ENCODE results near the gene MTMR10. TPM values are rescaled to one million over a fixed set of nuclear protein-coding genes. Genes with fewer than 3 reads are reported as not detected.
A peak's percentile ranks its signal among the peaks of the same experiment; 100 is the strongest.

Gene MTMR10
- polyA plus RNA-seq, 1 donor, result 26.8 TPM

DNA sequence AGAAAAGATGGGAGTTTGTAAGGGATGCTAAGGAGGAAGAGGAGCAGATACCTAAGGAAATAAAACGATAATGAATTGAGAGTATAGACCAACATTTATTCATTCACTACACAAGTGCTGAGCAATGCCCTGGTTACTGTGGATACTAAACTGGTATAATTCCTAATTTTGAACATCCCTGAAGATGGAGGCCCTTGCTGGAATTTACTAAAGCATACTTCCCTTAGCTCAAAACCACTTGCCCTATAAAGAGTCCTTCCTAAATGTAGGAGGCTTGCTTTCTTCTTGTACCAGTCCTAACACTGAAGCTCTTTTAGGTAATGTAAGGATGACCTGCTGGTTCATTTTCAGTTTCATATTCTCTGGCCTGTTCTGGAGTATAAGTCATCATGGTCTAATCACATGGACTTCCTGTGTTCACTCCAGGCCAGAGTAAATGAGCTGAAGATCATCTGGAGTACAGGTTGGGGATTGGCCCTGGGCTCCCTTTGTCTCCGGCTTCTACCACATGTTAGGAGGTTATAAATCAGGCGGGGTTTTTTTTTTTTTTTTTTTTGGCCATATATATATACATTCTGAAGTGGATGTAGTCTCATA is 40.1 kb upstream of the MTMR10 start:
- 71% methylated on average over 1 of the region's 3 CpGs for WGBS (ENCODE audit: insufficient coverage, low lambda C conversion rate)

DNA sequence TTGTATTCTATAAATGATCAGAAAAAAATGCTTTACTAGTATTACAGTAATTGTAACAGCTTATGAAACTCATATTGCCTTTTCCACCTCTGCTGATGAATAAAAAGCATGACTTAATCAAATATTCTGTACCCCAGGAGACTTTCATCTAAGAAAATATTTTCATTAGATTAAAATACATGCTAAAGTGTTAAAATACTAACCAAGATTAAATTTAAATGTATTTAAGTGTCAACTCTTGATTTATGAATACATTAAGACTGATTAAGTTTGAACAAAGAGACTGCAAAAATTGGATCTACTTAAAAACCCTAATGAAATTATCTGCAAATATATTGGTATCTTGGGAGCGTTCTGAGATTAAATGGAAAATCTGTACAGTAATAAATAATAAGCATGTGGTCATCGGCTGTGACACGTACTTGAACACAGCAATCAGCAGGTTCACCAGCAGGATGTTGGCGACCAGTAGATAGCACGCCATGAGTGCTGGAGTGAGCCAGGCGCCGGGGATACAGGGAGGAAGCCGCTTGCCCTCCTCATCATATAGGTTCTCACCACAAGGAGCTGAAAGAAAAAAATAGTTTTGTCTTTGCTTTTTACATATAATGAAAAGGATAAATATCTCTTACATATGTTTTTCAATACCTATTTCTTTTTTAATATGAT is 36.6 kb upstream of the MTMR10 start:
- no peaks in the 10 kb centered on the region for H3K36me3 ChIP-seq (ENCODE audit: control insufficient read depth, insufficient read depth, low read length)
- DNase-seq, result no peak
- no peak overlapping the region for H3K4me3 ChIP-seq (ENCODE audit: low read length)
- peaks cover 7% of the 10 kb centered on the region for H3K4me1 ChIP-seq (ENCODE audit: control insufficient read depth, insufficient read depth, low read length)
- no CpG with 5 or more reads among the region's 8 CpGs for WGBS (ENCODE audit: insufficient coverage, low lambda C conversion rate)
- H3K27me3 ChIP-seq (ENCODE audit: control insufficient read depth, insufficient read depth, low read length), result no peaks in the 10 kb centered on the region
- no peaks in the 10 kb centered on the region for H3K9me3 ChIP-seq (ENCODE audit: control insufficient read depth, low read depth, low read length)
- H3K27ac ChIP-seq (ENCODE audit: low read length), result no peak overlapping the region

More for the DNA sequence above, 40.1 kb upstream of the MTMR10 start:
- Histone ChIP-seq H3K4me3 (ENCODE audit: low read length) (no peak overlapping the region), H3K36me3 (ENCODE audit: control insufficient read depth, insufficient read depth, low read length) (no peaks in the 10 kb centered on the region), H3K27ac (ENCODE audit: low read length) (no peak overlapping the region), H3K27me3 (ENCODE audit: control insufficient read depth, insufficient read depth, low read length) (no peaks in the 10 kb centered on the region), H3K4me1 (ENCODE audit: control insufficient read depth, insufficient read depth, low read length) (no peaks in the 10 kb centered on the region), H3K9me3 (ENCODE audit: control insufficient read depth, low read depth, low read length) (no peaks in the 10 kb centered on the region)
- no peak for DNase-seq

DNA sequence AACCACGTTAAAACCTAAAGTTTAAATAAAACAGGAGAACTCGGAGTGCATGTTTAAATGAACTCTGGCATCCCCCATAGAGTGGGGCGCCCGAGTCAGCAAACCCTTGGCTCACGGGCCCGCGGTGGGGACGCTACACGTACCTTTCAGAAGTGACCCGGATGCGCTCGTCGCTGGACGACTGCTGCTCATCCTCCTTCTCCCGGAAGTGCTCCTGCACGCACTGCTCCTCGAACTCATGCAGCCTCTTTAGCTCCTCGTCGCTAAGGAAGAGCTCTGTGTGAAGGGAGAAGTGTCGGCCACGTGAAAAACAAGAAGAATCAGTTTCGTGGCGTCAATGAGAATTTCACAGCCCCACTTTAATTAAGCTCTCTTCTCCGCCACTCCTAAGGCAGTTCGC is 34.6 kb upstream of the MTMR10 start:
- H3K36me3 ChIP-seq (ENCODE audit: control insufficient read depth, insufficient read depth, low read length), result no peaks in the 10 kb centered on the region
- H3K27me3 ChIP-seq (ENCODE audit: control insufficient read depth, insufficient read depth, low read length), result no peaks in the 10 kb centered on the region
- DNase-seq, result no peak
- H3K4me1 ChIP-seq (ENCODE audit: control insufficient read depth, insufficient read depth, low read length), result peaks cover 7% of the 10 kb centered on the region
- H3K9me3 ChIP-seq (ENCODE audit: control insufficient read depth, low read depth, low read length), result no peaks in the 10 kb centered on the region
- H3K4me3 ChIP-seq (ENCODE audit: low read length), result no peak overlapping the region
- no CpG with 5 or more reads among the region's 25 CpGs for WGBS (ENCODE audit: insufficient coverage, low lambda C conversion rate)
- no peak overlapping the region for H3K27ac ChIP-seq (ENCODE audit: low read length)

DNA sequence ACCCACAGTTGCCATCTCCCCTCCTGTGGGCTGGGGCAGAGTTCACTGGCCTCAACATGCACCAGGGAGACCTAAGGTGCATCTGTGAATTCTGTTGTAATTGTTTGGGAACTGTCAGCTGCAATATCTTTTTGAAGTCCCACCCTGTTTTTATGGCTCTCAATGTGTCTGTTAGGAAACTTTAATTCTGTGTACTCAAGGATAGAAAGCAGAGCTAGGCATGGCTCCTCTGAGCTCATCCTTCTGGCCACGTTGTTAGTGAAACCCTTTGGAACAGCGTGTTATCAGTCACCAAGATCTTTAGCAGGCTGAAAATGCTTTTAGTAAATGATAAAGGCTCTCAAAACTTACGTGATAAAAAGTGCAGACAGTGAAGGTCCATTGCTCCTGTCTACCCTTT is 33.6 kb upstream of the MTMR10 start:
- H3K36me3 ChIP-seq (ENCODE audit: control insufficient read depth, insufficient read depth, low read length), result no peaks in the 10 kb centered on the region
- H3K4me3 ChIP-seq (ENCODE audit: low read length), result no peak overlapping the region
- peaks cover 7% of the 10 kb centered on the region for H3K4me1 ChIP-seq (ENCODE audit: control insufficient read depth, insufficient read depth, low read length)
- no peaks in the 10 kb centered on the region for H3K27me3 ChIP-seq (ENCODE audit: control insufficient read depth, insufficient read depth, low read length)
- H3K27ac ChIP-seq (ENCODE audit: low read length), result no peak overlapping the region
- WGBS (ENCODE audit: insufficient coverage, low lambda C conversion rate), result no CpG with 5 or more reads among the region's 3 CpGs
- peak; percentile 39 to 67 for DNase-seq
- H3K9me3 ChIP-seq (ENCODE audit: control insufficient read depth, low read depth, low read length), result no peaks in the 10 kb centered on the region

DNA sequence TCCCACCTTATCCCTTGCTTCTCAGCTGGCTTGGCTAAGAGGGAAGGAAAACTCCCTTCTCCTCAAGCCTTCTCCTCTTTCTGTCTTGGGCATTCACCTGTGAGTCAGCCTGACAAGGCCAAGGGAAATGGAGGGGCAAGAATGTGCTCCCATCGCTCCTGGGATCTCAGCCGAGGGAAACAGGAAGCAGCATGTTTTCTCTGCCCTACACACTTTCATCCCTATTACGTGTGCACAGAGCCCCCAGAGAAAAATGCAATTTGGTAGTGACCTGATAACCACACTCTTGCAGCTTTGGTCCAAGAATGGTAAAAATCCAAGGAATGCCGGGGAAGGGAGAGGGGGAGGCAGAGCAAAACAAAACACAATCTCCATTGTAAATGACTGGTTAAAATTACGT is 32.9 kb upstream of the MTMR10 start:
- H3K4me3 ChIP-seq (ENCODE audit: low read length), result no peak overlapping the region
- H3K27me3 ChIP-seq (ENCODE audit: control insufficient read depth, insufficient read depth, low read length), result no peaks in the 10 kb centered on the region
- no peaks in the 10 kb centered on the region for H3K9me3 ChIP-seq (ENCODE audit: control insufficient read depth, low read depth, low read length)
- peak in 1 of 2 donors; percentile 42 for DNase-seq
- H3K4me1 ChIP-seq (ENCODE audit: control insufficient read depth, insufficient read depth, low read length), result peaks cover 7% of the 10 kb centered on the region
- no CpG with 5 or more reads among the region's 5 CpGs for WGBS (ENCODE audit: insufficient coverage, low lambda C conversion rate)
- no peaks in the 10 kb centered on the region for H3K36me3 ChIP-seq (ENCODE audit: control insufficient read depth, insufficient read depth, low read length)
- H3K27ac ChIP-seq (ENCODE audit: low read length), result no peak overlapping the region

DNA sequence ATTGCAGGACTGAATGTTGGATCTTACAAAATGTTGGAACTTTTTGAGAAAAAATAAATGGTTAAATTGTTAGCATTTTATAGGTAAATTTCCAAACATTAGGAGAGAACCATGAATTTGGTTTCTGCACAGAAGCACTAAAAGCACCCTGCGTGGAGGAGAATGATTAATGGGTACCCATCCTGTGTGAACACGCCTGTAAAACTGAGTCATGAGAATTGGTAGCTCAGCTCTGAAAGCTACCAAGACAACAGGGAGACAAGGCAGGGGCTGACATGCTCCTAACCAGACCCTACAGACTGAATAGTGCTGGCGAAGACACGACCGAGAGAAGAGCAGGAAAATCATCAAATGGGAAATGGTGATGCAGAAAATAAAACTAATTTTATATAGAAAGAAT is 32.4 kb upstream of the MTMR10 start:
- Histone ChIP-seq H3K4me1 (ENCODE audit: control insufficient read depth, insufficient read depth, low read length) (peaks cover 7% of the 10 kb centered on the region), H3K36me3 (ENCODE audit: control insufficient read depth, insufficient read depth, low read length) (no peaks in the 10 kb centered on the region), H3K27ac (ENCODE audit: low read length) (no peak overlapping the region), H3K9me3 (ENCODE audit: control insufficient read depth, low read depth, low read length) (no peaks in the 10 kb centered on the region), H3K27me3 (ENCODE audit: control insufficient read depth, insufficient read depth, low read length) (no peaks in the 10 kb centered on the region), H3K4me3 (ENCODE audit: low read length) (no peak overlapping the region)
- no peak for DNase-seq
- 94% methylated on average over 3 of the region's 5 CpGs for WGBS (ENCODE audit: insufficient coverage, low lambda C conversion rate)

DNA sequence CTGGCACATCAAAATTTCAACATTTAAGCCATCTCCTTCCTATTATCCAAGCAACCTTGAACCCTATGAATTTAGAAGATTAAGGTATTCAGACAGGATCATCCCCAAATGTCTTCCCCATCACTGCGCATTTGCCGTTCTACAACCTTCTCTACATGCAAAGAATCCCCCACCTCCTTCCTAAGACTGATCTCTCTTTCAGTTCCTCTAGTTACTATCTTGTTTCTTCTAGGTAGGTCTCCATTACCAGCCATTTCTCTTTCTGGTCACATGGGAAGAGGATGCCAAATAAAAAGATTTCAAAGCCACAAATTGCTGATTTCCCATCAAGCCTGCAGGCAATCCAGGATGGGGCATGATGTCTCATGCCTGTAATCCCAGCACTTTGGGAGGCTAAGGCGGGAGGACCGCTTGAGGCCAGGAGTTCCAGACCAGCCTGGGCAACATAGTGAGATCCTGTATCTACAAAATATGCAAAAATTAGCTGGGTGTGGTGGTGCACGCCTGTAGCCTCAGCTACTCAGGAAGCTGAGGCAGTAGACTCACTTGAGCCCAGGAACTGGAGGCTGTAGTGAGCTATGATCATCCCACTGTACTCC is 29.7 kb upstream of the MTMR10 start:
- Histone ChIP-seq H3K27me3 (ENCODE audit: control insufficient read depth, insufficient read depth, low read length) (no peaks in the 10 kb centered on the region), H3K4me3 (ENCODE audit: low read length) (no peak overlapping the region), H3K9me3 (ENCODE audit: control insufficient read depth, low read depth, low read length) (no peaks in the 10 kb centered on the region), H3K4me1 (ENCODE audit: control insufficient read depth, insufficient read depth, low read length) (peaks cover 7% of the 10 kb centered on the region), H3K27ac (ENCODE audit: low read length) (no peak overlapping the region), H3K36me3 (ENCODE audit: control insufficient read depth, insufficient read depth, low read length) (no peaks in the 10 kb centered on the region)
- WGBS (ENCODE audit: insufficient coverage, low lambda C conversion rate), result 100% methylated on average over 2 of the region's 5 CpGs
- no peak for DNase-seq

DNA sequence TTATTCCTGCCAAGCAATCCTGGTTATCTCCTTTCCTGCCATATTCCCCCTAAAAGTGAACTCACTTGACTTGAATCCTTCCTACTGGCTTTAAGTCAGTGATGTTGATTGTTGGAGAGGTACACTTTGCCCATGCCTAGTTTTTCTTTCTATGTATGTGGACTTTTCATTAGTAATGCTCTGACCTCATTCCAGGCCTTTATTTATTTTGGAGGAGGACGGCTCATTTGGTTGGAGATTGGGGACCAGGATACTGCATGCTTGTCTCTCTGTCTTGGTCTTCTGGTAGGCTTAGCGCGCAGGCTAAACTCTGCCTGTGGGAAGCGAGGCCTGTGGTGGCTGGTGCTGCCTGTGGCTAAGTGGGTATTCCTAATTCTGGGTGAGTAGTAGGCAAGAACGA is 29.1 kb upstream of the MTMR10 start:
- H3K4me1 ChIP-seq (ENCODE audit: control insufficient read depth, insufficient read depth, low read length), result peaks cover 5% of the 10 kb centered on the region
- no peaks in the 10 kb centered on the region for H3K27me3 ChIP-seq (ENCODE audit: control insufficient read depth, insufficient read depth, low read length)
- H3K27ac ChIP-seq (ENCODE audit: low read length), result no peak overlapping the region
- WGBS (ENCODE audit: insufficient coverage, low lambda C conversion rate), result no CpG with 5 or more reads among the region's 5 CpGs
- no peak for DNase-seq
- H3K36me3 ChIP-seq (ENCODE audit: control insufficient read depth, insufficient read depth, low read length), result no peaks in the 10 kb centered on the region
- no peaks in the 10 kb centered on the region for H3K9me3 ChIP-seq (ENCODE audit: control insufficient read depth, low read depth, low read length)
- H3K4me3 ChIP-seq (ENCODE audit: low read length), result no peak overlapping the region

DNA sequence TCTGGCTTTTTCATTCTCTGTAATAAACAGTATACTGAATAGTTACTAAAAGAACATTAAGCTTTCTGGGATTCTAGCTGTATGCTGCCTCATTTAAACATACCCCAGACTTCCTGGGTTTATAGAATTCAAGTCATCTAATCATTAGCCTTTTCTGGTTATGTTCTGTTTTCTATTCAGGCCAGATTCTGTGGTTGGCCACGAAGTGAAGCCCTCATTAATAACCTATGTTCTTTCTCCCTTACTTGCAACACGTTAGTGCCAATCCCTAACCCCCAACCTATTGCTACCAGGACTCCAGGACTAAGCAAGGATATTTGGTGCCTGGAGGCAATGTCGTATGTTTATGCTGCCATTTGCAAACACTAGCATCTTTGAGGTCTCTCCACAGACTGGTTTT is 28.6 kb upstream of the MTMR10 start:
- no peaks in the 10 kb centered on the region for H3K9me3 ChIP-seq (ENCODE audit: control insufficient read depth, low read depth, low read length)
- no peaks in the 10 kb centered on the region for H3K4me1 ChIP-seq (ENCODE audit: control insufficient read depth, insufficient read depth, low read length)
- H3K27me3 ChIP-seq (ENCODE audit: control insufficient read depth, insufficient read depth, low read length), result no peaks in the 10 kb centered on the region
- no peaks in the 10 kb centered on the region for H3K36me3 ChIP-seq (ENCODE audit: control insufficient read depth, insufficient read depth, low read length)
- H3K4me3 ChIP-seq (ENCODE audit: low read length), result no peak overlapping the region
- no CpG with 5 or more reads among the region's 3 CpGs for WGBS (ENCODE audit: insufficient coverage, low lambda C conversion rate)
- H3K27ac ChIP-seq (ENCODE audit: low read length), result no peak overlapping the region
- DNase-seq, result no peak

DNA sequence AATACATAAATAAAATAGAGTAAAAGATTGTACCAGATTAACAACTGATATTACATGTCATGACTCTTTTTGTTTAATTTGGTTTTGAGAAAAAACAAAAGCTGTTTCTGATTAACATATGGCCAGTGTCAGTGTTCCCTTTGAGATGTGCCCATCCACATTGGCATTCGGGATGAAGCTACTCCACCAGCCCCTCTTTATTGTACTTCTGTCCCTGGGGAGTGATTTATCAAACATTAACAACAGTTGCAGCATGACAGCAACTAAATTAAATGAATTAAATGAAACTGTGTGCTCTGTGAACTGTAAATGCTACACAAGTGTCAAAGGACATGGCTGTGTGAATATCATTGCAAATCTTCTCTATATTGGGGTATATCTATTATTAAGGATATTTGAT is 25.9 kb upstream of the MTMR10 start:
- H3K27ac ChIP-seq (ENCODE audit: low read length), result no peak overlapping the region
- no peaks in the 10 kb centered on the region for H3K4me1 ChIP-seq (ENCODE audit: control insufficient read depth, insufficient read depth, low read length)
- peaks cover 14% of the 10 kb centered on the region for H3K9me3 ChIP-seq (ENCODE audit: control insufficient read depth, low read depth, low read length)
- DNase-seq, result no peak
- no peak overlapping the region for H3K4me3 ChIP-seq (ENCODE audit: low read length)
- no peaks in the 10 kb centered on the region for H3K36me3 ChIP-seq (ENCODE audit: control insufficient read depth, insufficient read depth, low read length)
- WGBS (ENCODE audit: insufficient coverage, low lambda C conversion rate), result no CpG with 5 or more reads among the region's 1 CpG
- no peaks in the 10 kb centered on the region for H3K27me3 ChIP-seq (ENCODE audit: control insufficient read depth, insufficient read depth, low read length)
